Measurements from ENCODE around the gene SFMBT1. TPM values are rescaled to one million over a fixed set of nuclear protein-coding genes. Genes with fewer than 3 reads are reported as not detected.

The SFMBT1 gene
- total RNA-seq, 4 donors from 2014 or later: 3.3 to 37.9 (median 15.1) TPM

DNA sequence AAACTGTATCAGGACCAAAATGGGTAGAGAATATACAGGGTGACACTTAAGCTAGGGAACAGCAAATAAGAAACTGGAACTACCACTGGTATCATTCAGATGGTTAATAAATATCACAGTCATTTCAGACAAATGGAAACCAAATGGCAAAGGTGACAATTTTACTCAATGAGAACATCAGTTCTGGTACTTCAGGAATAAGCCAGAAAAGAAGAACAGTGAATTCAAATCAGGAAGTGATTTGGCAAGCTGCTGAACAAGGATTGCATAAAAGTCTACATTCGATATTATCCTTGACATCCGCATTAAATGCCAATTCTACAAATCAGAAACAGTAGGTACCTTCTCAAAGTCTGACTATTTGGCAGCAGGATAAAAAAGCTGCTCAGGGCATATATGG lies 125.0 kb downstream of the SFMBT1 start:
- H3K36me3 ChIP-seq: no peaks in the 10 kb centered on the region
- no peak overlapping the region for H3K4me3 ChIP-seq
- intact Hi-C loops (cut with DNase I; ENCODE audit: low total_unique reads): no loop called here
- no peak for DNase-seq
- H3K27me3 ChIP-seq: no peaks in the 10 kb centered on the region
- H3K27ac ChIP-seq: no peak overlapping the region
- H3K4me1 ChIP-seq: no peaks in the 10 kb centered on the region
- H3K9me3 ChIP-seq: no peaks in the 10 kb centered on the region
- no peak for TF ChIP-seq CTCF (IDR thresholded peaks at IDR 0.05)
- TF ChIP-seq POLR2A (IDR thresholded peaks at IDR 0.05): no peak

- no peak for TF ChIP-seq CTCF (IDR thresholded peaks at IDR 0.05)
- no peak for TF ChIP-seq POLR2A (IDR thresholded peaks at IDR 0.05)
- Histone ChIP-seq H3K27ac (no peak overlapping the region), H3K9me3 (no peaks in the 10 kb centered on the region), H3K36me3 (no peaks in the 10 kb centered on the region), H3K4me1 (no peaks in the 10 kb centered on the region), H3K27me3 (no peaks in the 10 kb centered on the region), H3K4me3 (no peak overlapping the region)
- intact Hi-C loops (cut with DNase I; ENCODE audit: low total_unique reads): no loop called here
- no peak for DNase-seq
Measured at GRCh38 chr3:52917044-52917443, 128.8 kb downstream of the SFMBT1 start.

DNA sequence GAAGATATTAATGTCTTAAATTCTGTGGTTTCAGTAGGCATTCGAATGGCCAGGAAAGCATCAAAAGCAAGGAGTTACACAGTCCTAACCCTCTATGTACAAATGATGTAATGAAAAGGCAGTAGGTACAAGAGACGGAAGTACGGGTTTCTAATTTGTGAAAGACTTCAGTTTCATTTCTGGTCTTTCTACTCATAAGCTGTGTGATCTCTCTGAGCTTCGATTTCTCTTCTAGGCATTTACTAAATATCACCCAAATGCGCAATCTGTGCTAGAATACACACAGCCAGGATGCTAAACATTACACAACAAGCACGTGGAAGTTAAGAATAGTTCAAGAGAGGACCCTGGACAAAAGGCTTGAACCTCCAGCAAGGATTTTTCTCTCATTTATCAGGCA lies 130.6 kb downstream of the SFMBT1 start:
- H3K36me3 ChIP-seq: no peaks in the 10 kb centered on the region
- intact Hi-C loops (cut with DNase I; ENCODE audit: low total_unique reads): no loop called here
- H3K9me3 ChIP-seq: no peaks in the 10 kb centered on the region
- H3K27ac ChIP-seq: no peak overlapping the region
- no peaks in the 10 kb centered on the region for H3K4me1 ChIP-seq
- TF ChIP-seq CTCF (IDR thresholded peaks at IDR 0.05): no peak
- TF ChIP-seq POLR2A (IDR thresholded peaks at IDR 0.05): no peak
- H3K4me3 ChIP-seq: no peak overlapping the region
- no peak for DNase-seq
- H3K27me3 ChIP-seq: no peaks in the 10 kb centered on the region

GRCh38 chr3:52912885-52913731 lies 132.8 kb downstream of the SFMBT1 start:
- TF ChIP-seq CTCF (IDR thresholded peaks at IDR 0.05): no peak
- no peak for TF ChIP-seq POLR2A (IDR thresholded peaks at IDR 0.05)
- Histone ChIP-seq H3K9me3 (no peaks in the 10 kb centered on the region), H3K27ac (no peak overlapping the region), H3K36me3 (no peaks in the 10 kb centered on the region), H3K27me3 (no peaks in the 10 kb centered on the region), H3K4me3 (no peak overlapping the region), H3K4me1 (no peaks in the 10 kb centered on the region)
- intact Hi-C loops (cut with DNase I; ENCODE audit: low total_unique reads): no loop called here
- DNase-seq: no peak

DNA sequence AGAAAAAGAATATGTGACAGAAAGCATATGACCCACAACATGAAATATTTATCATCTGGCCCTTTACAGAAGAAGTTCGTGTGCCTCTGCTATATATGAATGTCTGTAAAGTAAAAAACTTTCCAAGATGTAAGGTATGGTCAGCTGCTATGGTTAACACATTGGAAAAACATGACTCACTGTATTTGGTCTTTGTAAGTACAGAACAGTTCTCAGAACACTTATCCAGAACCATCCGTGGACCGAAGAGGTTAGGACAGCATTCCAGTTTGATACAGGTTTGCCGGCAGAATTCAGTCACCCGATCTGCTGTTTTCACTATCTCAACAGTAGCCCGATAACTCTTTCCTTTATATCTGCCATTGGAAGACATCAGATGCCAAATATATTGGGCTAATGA lies 135.1 kb downstream of the SFMBT1 start:
- no peak overlapping the region for H3K27ac ChIP-seq
- H3K27me3 ChIP-seq: no peaks in the 10 kb centered on the region
- no peaks in the 10 kb centered on the region for H3K9me3 ChIP-seq
- H3K4me3 ChIP-seq: no peak overlapping the region
- no peak for DNase-seq
- intact Hi-C loops (cut with DNase I; ENCODE audit: low total_unique reads): no loop called here
- H3K36me3 ChIP-seq: no peaks in the 10 kb centered on the region
- no peaks in the 10 kb centered on the region for H3K4me1 ChIP-seq
- TF ChIP-seq POLR2A (IDR thresholded peaks at IDR 0.05) (no peak), CTCF (IDR thresholded peaks at IDR 0.05) (no peak)
